Measurements from ENCODE around the gene RNF150. TPM values are rescaled to one million over a fixed set of nuclear protein-coding genes. Genes with fewer than 3 reads are reported as not detected.

Gene RNF150
- total and polyA plus RNA-seq, 8 donors = 0.31 to 88.1 (median 8.3) TPM

GRCh38 chr4:141013899-141014298 is 119.4 kb downstream of the RNF150 start:
- intact Hi-C loops (cut with DNase I; ENCODE audit: low total_unique reads) = no loop called here
- Histone ChIP-seq H3K36me3 (no peaks in the 10 kb centered on the region), H3K27me3 (no peaks in the 10 kb centered on the region), H3K4me1 (peaks cover 0 to 12% (median 0%) of the 10 kb centered on the region in 4 donors), H3K27ac (no peak overlapping the region), H3K9me3 (no peaks in the 10 kb centered on the region), H3K4me3 (no peak overlapping the region)
- DNase-seq = peak in 1 of 2 donors; percentile 19
- 59 to 65% (median 60%) methylated on average over 3 of the region's 3 CpGs for WGBS, 5 donors
- no peak for TF ChIP-seq POLR2A (IDR thresholded peaks at IDR 0.05)
- no peak for TF ChIP-seq EP300 (IDR thresholded peaks at IDR 0.05)
- no peak for TF ChIP-seq POLR2AphosphoS5 (IDR thresholded peaks at IDR 0.05)
- no peak for TF ChIP-seq CTCF (IDR thresholded peaks at IDR 0.05)

- Histone ChIP-seq H3K4me3 (no peak overlapping the region), H3K27ac (no peak overlapping the region), H3K36me3 (no peaks in the 10 kb centered on the region), H3K9me3 (no peaks in the 10 kb centered on the region), H3K4me1 (peaks cover 0 to 10% (median 0%) of the 10 kb centered on the region in 4 donors), H3K27me3 (no peaks in the 10 kb centered on the region)
- WGBS, 5 donors = 75 to 100% (median 89%) methylated on average over 3 of the region's 3 CpGs
- peak in 1 of 2 donors; percentile 43 for DNase-seq
- intact Hi-C loops (cut with DNase I; ENCODE audit: low total_unique reads) = no loop called here
- TF ChIP-seq EP300 (IDR thresholded peaks at IDR 0.05) (no peak), POLR2A (IDR thresholded peaks at IDR 0.05) (no peak), POLR2AphosphoS5 (IDR thresholded peaks at IDR 0.05) (no peak), CTCF (IDR thresholded peaks at IDR 0.05) (no peak)
Measured at GRCh38 chr4:141011901-141012315, 121.4 kb downstream of the RNF150 start.

GRCh38 chr4:141009931-141010330 is 123.3 kb downstream of the RNF150 start:
- Histone ChIP-seq H3K9me3 (no peaks in the 10 kb centered on the region), H3K27me3 (no peaks in the 10 kb centered on the region), H3K36me3 (no peaks in the 10 kb centered on the region), H3K27ac (no peak overlapping the region), H3K4me1 (no peaks in the 10 kb centered on the region), H3K4me3 (no peak overlapping the region)
- no peak for DNase-seq
- TF ChIP-seq POLR2A (IDR thresholded peaks at IDR 0.05) (no peak), EP300 (IDR thresholded peaks at IDR 0.05) (no peak), CTCF (IDR thresholded peaks at IDR 0.05) (no peak), POLR2AphosphoS5 (IDR thresholded peaks at IDR 0.05) (no peak)
- intact Hi-C loops (cut with DNase I; ENCODE audit: low total_unique reads) = no loop called here

GRCh38 chr4:141009129-141009528 is 124.1 kb downstream of the RNF150 start:
- intact Hi-C loops (cut with DNase I; ENCODE audit: low total_unique reads) = no loop called here
- Histone ChIP-seq H3K4me1 (no peaks in the 10 kb centered on the region), H3K4me3 (no peak overlapping the region), H3K27ac (no peak overlapping the region), H3K27me3 (no peaks in the 10 kb centered on the region), H3K9me3 (no peaks in the 10 kb centered on the region), H3K36me3 (no peaks in the 10 kb centered on the region)
- DNase-seq = no peak
- WGBS, 5 donors = 88 to 96% (median 89%) methylated on average over 1 of the region's 1 CpG
- no peak for TF ChIP-seq POLR2A (IDR thresholded peaks at IDR 0.05)
- TF ChIP-seq EP300 (IDR thresholded peaks at IDR 0.05) = no peak
- TF ChIP-seq CTCF (IDR thresholded peaks at IDR 0.05) = no peak
- no peak for TF ChIP-seq POLR2AphosphoS5 (IDR thresholded peaks at IDR 0.05)

Data from stomach (tissue), 9 donors.